CD4-positive, alpha-beta T cell treated with Interleukin-2 at 100 ng/mL for 4 hours (primary cell): Measurements from ENCODE around the gene TSPYL1.

Experiments
- DNase-seq: peaks from one replicate; pipeline ENCODE4 v3.0.0-alpha.2; 2020; ENCODE audit warnings: low spot score

Gene TSPYL1

DNA sequence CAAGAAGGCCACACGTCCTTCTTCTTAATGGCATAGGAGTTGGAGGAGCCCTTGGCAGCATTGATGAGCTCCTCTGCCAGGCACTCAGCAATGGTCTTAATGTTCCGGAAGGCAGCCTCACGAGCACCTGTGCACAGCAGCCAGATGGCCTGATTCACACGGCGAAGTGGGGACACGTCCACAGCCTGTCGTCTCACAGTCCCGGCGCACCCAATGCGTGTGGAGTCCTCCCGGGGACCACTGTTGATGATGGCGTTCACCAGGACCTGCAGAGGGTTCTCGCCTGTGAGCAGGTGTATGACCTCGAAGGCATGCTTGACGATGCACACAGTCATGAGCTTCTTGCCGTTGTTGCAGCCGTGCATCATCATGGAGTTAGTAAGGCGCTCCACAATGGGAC, 21.2 kb downstream of the TSPYL1 start:
- no peak for DNase-seq

DNA sequence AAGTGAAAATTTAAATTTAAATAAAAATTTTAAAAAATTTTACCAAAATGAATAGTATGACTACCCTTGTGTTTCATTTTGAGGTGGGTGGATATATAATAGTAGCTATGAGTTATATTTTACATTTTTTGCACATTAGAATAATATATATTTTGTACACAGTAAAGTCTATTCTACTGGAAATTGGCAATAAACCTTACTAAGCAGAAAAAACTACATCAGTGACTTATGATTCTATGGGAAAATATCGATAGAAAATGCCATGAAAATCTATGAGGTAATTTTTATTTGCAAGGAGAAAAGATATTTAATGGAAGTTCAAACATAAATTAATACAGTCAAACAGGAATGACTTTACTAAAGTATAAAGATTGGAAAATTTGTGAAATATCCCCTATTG, 23.0 kb downstream of the TSPYL1 start:
- no peak for DNase-seq

DNA sequence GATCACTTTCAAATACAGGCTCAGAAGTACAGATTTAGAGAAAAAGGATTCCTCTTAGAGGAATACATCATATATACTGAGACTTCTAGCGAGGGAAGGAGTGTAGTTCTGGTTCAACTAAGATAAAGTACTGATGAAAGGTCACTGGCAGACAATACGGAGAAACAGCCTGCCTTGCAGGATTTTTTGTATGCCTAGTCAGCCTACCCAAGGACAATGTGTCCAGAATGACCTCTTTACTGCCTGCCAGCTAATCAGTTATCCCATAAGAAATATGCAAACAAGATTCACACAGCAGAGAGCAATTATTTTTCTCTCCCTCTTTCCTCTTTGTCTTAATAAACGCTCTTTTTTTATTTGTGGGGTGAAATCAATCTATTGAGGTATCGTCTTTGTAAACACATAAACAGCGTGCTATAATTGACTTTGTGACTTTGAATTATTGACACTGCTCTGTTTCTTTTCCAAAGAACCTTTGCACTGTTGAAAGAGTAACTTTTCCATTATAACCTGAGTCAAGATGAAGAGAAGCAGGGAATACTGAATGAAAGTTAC, 24.4 kb downstream of the TSPYL1 start:
- no peak for DNase-seq

DNA sequence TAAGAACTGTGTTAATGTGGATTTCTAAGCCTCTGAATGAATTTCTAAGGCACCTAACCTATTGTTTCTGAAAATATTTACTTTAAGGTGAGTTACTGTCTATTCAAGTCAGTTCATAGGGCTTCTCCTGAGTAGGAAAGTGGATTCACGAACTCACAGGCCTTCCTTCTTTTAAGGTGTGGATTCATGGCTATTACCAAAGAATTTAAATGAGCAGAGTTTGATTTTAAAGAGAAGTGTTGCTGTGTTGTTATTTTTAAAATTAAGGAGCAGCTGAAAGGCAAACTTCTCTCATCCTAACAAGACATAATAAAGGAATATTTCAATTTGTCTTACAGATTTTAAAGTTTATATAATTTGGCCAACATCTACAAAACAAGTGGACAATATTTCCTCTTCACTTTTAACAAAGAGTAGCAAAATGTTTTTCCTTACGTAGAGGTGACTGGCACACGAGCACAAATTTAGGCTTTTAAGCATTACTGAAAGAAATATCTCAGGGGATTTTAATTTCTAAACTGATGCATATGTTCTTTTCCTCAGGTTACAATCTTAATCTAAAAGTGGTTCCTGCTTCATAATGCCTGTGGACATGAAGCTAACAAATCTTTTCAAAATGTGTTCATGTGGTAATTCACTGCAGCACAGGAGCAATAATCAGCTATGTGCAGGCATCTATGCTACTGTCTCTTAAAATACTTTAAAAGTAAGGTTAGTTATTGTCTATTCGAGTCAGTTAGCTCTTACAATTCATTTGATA, 25.3 kb downstream of the TSPYL1 start:
- DNase-seq = no peak

DNA sequence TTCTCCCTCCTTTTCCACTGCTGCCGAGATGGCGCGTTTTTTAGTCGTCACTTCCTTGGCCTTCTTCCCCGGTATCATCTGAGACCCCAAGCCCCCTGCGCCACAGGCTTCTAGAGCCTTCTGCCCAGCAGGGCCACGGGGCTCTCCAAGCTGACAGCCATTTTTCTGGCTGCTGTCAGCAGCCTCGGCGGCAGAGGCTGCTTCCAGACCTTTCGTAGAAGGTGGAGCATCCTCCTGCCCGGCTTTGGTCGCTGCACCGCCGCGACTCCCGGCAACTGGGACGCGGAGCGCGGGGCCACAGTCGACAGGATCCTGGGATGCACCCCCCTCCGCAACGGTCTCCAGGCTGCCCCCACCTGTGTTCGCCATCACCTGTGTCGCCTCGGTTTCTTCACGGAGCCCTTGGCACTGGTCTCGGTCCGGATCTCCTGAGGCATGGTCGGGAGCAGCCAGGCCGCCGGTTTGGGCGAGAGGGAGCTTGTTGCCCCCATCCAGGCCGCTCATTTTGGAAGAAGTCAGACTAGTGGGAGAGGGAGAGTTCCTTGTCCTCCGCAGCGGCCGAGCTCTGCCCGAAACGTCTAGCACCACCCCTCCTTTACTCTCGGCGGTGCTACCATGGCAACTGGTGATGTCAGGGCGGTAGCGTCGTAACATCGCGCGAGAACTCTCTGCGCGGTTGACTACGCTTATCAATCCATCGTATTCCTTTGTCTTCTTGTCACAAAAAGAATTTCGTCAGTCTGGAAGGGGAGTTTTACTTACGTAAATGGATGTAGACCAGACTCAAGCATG, 26.0 kb downstream of the TSPYL1 start, which contains the start of gene TSPYL4:
TSPYL4 (minus strand) TSS at position 571 of the 792 bp plus-strand sequence; CDS start at position 504, 67 bp downstream.
- DNase-seq = peak; percentile 93

DNA sequence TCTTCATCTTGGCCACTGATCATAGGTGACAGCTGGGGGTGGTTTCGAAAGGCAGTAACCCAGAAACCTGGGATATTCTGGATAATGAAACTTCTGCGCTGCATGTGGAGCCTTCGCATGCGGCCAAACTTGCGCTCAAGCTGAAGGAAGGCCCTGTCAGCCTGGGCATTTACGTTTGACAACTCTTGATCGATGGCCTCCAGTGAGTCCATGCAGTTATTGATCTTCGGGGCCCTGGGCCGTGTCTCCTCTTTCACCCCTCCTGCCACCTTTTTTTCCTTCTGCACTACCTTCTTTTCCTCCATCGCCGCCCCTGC, 26.6 kb downstream of the TSPYL1 start:
- DNase-seq = no peak

DNA sequence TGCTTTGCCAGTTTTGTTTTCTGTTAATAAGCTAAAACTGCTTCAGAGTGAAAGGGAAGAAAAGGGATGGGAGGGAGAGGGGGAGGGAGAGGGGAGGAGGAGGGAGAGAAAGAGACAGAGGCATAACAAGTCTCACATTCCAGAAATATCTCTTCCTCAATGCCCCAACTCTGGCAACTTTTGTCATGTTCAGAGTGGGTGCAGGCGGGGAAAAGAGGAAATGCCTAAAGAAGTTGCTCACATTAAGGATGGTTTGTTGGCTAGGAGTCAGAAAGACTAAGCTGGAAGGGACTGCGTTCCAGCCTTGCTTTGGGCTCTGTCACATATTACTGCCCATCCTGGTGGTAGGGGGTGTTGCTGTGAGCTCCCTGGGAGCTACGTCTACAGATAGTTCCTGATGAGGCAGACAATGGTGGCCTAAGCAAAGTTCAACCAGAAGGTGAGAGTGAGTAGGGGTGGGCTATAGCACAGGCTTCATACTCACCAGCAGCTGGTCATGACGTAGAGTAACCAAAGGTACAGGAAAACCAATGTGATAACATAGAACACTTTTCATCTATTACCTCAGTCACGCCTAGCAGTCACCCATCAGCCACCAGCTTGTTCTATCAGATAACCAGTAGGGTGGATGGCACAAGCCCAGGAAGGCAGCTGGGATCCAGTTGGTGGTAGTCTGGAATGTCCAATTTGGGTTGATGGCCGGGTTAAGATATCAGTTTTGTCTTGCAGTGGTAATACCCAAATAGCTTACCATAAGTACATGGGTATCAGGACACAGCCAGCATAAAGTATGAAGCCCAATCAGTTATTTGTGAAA, 28.0 kb downstream of the TSPYL1 start:
- no peak for DNase-seq

DNA sequence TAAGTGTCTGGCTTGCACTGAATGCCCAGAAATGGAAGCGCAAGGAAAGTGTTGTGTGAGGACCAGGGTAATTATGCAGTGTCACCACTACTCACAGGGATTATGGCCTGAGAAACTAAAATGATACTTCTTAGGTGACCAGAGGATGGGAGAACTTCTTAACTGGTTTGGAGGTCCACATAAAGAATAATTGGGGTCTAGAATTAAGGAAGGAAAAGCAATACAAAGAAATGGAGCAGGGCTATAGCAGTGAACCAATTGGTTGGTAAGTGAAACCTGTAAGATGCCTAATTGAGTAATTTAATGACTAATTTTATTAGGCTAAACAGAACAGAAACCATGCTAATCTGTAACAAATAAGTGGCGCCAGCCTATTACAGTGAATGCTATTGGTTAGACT, 31.2 kb downstream of the TSPYL1 start:
- DNase-seq = no peak

DNA sequence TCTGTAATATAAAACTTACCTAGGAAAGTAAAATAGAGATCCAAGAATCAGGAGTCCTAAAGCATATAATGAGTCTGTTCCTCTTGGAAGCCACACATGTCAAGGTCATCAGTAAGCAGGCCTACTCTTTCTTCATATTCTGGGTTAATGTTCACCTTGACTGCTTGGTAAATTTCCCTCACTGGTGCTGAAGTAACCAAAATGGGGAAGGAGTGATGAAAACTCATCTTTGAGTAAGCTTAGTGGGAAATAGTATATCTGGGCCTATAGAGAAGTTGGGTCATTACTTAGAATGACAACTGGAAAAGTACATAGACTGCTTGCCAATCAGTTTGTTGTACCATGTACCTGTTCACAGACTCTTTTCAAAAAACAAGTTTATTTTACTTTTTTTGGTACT, 32.4 kb downstream of the TSPYL1 start:
- DNase-seq = no peak

DNA sequence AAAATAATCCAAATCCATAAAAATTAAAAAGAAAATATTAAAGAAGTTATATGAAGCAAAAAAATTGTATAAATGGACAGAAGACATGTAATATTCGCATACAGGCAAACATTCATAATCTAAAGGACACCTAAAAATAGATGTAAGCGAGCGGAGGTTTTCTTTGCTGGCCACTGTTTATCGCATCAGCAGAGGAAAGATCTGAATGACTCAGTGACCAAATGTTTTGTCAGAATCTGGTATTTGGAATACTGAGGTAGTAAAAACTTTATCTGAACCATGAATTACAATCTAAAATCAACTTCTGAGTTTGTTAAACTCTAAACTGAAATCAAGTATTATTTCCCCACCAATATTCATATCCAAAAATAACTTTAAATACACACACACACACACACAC, 33.6 kb downstream of the TSPYL1 start:
- DNase-seq = no peak

DNA sequence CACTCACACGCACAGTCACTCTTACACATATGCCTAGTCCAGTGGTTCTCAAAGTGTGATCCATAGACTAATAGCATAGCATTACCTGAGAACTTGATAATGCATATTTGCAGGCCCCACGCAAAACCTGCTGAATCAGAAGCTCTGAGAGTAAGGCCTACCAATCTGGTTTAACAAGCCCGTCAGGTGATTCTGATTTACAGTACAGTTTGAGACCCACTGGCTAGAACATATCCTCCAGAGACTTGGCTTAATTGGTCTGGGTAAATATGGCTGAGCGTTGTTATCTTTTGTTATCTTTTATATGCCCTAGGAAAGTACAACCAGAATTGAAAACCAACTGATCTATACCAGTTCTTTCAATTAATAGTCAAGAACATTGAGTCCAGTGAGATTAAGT, 35.4 kb downstream of the TSPYL1 start:
- DNase-seq = no peak

DNA sequence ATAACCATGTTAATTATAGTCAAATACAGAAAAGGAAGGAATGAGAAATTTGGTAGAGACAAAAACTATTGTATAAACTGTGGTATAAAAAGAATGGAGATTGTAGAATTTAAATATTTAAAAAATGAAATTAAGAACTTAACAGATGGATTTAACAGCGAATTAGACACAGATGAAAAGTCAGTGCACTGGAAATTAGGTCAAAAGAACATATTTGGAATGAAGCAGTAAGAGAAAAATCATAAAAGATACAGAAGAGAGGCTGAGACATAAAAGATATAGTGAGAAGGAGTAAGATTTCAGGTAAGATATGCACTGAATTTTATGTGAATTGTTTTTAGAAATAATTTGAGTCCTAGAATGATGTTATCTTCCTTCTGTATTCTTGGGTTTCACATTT, 39.9 kb downstream of the TSPYL1 start:
- no peak for DNase-seq

DNA sequence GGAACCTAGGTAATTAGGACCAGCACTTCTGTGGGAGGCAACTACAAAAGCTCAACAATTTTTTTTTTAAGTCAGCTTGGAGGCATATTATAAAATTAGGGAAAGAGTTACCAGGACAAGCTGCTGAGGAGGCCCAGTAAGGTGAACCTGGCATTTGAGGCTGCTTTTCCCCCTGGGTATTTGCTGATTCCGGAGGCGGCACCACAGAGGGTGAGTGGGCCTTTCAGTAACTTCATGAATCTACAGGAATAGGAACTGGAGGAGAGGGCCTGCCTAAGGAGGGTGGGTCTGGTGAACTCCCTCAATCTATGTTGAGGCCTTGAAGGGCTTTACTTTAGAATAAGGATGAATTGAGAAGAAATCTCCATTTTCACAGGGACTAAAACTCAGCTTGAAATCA, 40.5 kb downstream of the TSPYL1 start:
- DNase-seq = no peak

DNA sequence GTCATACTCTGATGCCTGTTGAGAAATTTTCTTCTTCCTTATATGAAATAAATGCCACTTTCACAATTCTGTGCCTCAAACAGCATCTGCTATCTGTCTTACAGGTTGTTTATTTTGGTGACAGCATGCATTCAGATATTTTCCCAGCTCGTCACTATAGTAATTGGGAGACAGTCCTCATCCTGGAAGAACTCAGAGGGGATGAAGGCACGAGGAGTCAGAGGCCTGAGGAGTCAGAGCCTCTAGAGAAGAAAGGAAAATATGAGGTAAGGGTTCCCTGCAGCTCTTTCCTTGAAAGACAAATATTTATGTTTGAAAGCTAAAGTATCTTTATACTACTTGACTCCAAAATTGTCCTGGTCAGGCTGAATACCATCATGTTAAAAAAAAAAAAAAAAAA, 41.6 kb downstream of the TSPYL1 start:
- DNase-seq = no peak

DNA sequence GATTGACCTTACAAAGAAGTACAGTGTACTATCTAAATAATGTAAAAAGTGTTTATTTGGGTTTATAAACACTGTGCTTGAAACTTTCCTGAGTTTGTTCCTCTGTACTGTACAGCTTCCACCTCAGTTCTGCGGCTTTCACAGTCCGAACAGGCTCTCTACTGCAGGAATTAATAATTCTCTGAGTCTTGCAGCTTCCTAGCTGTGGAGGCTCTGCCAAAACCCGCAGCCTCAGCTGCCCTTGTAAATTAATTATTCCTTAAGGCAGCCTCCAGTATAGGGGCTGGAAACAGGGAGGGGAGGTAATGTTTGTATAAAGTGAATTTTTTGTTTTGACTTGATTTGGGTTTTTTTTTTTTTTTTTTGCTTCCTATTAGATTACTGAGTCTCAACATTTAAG, 45.0 kb downstream of the TSPYL1 start:
- no peak for DNase-seq

DNA sequence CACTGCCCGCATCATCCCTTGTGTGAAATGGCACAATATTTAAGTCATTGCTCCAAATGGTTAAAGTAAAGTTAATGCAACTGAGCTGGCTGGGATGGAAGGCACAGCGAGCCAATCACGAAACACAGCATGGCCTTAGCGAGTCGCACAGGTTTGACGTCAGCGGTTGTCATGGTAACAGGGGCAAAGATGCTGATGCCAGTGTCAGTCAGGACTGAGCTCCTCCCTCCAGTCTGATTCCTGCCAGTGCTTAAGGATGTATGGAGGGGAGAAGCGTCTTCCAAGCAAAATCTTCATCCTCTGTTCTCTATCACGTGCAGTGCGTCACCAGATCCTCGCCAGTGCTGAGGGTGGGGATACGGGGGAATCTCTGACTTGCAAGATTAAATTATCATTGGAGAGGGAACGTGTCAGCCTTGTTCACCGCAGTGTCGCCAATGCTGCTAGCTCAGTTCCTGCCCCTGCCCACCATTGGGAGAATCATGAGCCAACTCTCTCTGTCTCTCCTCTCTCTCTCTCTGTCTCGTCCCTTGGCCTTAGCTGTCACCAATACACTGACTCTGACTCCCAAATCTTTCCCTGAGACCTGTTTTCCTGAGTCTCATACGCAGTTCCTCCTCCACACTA, 50.3 kb downstream of the TSPYL1 start:
- no peak for DNase-seq
